Fibroblast of pulmonary artery (primary cell): ENCODE measurements around the gene CLCN6.

ENCODE experiments used
- DNase-seq: peaks from one replicate; pipeline ENCODE4 v3.0.0-alpha.2; 2010; ENCODE audit warnings: low read depth
- H3K4me3 ChIP-seq: replicated peaks from 2 replicates; pipeline ENCODE4 v1.5.1; 2011; ENCODE audit warnings: low read depth, mild to moderate bottlenecking, control low read depth, low read length, moderate library complexity
- TF ChIP-seq, protein P1 (sequence below): IDR thresholded peaks from 2 replicates; pipeline ENCODE4 v1.5.1; 2011; ENCODE audit warnings: mild to moderate bottlenecking, control low read depth, low read length, inconsistent platforms; ENCODE audit errors: missing control alignments

The CLCN6 gene

DNA sequence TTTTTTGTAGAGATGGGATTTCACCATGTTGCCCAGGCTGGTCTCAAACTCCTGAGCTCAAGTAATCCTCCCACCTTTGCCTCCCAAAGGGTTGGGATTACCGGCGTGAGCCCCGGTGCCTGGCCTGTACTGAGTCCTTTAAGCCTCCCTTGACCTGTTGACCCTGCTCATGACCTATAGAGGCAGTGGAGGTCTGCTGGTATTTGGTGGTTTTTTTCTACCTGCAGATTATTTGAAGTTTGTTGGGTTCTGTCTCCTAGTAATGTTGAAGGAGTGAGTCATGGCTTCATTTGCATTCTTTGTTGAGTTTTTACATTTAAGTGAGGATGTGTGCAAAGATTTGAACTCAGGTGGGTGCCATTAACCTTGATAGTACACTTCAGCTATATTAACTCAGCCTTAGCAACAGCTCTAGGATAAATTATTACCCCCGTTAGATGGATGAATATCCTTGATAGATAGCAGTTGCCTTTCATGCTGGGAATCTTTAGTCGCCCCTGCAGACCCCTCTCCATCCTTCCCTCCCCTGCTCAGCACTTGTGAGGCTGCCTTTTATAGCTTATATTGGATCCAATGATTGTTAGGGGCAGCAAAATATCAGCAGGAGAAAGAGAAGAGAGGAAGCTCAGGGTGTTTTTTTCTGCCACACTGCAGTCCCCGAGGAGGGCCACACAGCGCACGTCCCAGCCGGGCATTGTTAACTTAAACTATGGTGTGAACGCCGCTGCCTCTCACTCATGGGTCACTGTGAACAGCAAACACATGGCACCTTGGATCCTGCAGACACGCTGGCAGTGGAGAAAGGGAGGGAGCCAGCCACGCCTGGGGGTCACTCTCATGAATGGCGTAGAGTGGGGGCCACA lies 67.6 kb downstream of the CLCN6 start:
- no peak for DNase-seq
- H3K4me3 ChIP-seq: no peak overlapping the region
- TF ChIP-seq, protein P1, sequence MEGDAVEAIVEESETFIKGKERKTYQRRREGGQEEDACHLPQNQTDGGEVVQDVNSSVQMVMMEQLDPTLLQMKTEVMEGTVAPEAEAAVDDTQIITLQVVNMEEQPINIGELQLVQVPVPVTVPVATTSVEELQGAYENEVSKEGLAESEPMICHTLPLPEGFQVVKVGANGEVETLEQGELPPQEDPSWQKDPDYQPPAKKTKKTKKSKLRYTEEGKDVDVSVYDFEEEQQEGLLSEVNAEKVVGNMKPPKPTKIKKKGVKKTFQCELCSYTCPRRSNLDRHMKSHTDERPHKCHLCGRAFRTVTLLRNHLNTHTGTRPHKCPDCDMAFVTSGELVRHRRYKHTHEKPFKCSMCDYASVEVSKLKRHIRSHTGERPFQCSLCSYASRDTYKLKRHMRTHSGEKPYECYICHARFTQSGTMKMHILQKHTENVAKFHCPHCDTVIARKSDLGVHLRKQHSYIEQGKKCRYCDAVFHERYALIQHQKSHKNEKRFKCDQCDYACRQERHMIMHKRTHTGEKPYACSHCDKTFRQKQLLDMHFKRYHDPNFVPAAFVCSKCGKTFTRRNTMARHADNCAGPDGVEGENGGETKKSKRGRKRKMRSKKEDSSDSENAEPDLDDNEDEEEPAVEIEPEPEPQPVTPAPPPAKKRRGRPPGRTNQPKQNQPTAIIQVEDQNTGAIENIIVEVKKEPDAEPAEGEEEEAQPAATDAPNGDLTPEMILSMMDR: no peak

DNA sequence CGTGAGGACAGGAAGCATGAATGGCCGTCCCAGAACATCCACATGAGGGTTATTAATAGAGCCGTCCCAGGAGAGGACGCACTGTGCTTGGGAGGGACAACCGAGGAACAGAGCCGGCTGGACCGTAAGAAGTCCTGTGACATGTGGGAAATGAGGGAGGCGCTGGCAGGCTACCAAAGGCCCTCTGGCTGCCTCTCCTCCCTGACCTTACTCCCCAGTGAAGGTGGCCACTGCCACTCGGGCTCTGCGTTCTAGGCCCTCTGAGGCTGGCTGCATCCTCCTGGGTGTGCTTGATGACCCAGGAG lies 68.2 kb downstream of the CLCN6 start:
- TF ChIP-seq, protein P1: no peak
- no peak overlapping the region for H3K4me3 ChIP-seq
- DNase-seq: no peak

DNA sequence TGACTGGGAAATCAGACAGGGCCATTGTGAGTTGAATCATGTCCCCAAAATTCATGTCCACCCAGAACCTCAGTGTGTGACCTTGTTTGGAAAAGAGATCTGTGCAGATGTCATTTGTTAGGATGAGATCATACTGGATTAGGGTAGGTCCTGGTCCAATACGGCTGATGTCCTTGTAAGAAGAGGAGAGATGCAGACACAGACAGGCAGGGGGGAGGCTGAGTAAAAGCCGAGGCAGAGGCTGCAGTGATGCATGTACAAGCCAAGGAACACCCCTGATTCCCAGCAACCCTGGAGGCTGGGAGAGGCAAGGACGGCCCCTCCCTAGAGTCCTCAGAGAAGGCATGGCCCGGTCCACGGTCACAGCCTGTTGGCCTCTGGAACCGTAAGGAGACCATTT lies 68.6 kb downstream of the CLCN6 start:
- H3K4me3 ChIP-seq: no peak overlapping the region
- no peak for DNase-seq
- TF ChIP-seq, protein P1: no peak

DNA sequence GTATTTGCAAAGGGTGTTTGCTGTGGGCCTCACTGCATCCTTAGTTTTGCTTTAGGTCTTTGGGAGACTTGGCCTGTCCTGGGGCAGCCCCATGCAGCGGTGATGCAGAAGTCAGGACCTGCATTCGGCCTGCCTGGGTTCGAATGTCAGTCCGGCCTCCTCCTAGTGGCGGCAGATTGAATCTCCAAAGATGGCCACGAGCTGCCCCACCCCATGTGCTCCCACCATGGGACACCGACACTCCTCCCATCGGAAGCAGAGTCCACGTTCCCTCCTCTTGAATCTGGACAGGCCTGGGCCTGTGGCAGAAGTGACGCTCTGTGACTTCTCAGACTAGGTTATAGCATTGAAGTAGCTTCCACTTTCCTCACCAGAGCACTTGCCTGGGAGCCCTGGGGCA lies 69.1 kb downstream of the CLCN6 start:
- DNase-seq: no peak
- TF ChIP-seq, protein P1: no peak

DNA sequence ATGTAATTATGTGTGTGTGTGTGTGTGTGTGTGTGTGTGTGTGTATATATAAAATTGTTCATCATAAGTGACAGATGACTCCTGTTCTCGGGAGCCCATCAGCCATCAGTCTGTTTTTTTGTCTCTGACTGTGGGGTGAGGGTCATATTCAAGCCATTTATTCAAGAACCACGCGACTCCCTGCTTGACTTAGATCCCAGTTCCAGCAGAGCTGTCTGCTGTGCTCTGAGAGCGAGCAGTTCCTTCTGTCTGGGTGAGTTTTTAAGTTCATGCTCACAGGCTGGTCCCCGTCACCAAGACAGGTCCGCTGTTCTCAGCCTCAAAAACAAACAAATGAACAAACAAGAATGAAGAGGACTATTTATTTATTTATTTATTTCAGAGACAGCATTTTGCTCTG lies 71.1 kb downstream of the CLCN6 start:
- DNase-seq: no peak
- H3K4me3 ChIP-seq: no peak overlapping the region
- TF ChIP-seq, protein P1: no peak

More for the DNA sequence above, 69.1 kb downstream of the CLCN6 start:
- H3K4me3 ChIP-seq: no peak overlapping the region

DNA sequence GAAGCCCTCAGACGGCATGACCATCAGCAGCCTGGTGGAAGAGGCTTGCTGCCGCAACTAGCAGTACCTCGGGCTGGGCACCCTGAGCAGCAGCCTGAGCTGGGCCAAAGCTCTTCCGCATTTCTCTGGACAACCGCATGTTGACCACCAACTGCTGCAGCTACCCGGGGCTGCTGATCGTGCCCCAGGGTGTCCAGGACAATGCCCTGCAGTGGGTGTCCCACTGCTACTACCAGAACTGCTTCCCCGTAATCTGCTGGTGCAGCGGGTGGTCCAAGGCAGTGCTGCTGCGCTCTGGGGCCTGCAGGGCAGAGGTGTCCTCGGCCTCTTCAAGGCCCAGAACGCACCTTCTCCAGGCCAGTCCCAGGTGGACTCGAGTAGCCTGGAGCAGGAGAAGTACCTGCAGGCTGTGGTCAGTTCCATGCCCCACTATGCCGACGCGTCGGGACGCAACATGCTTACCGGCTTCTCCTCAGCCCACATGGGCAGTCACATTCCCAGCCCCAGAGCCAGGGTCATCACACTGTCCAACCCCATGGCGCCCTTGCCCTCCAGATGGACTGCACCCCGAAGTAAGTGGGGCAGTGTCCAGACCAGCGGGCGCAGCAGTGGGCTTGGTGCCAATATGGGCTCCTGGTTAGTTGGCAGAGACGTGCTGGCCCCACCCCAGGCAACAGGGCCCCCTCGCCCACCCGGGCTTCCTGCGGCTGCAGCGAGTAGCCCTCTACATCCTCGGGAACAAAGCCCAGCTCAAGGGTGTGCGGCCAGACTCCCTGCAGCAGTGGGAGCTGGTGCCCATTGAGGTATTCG lies 72.3 kb downstream of the CLCN6 start:
- no peak for DNase-seq
- TF ChIP-seq, protein P1: no peak

More for the DNA sequence above, 72.3 kb downstream of the CLCN6 start:
- H3K4me3 ChIP-seq: no peak overlapping the region
